SIG-M5 treated with dmso at 0.1 percent for 504 hours (cell line): ENCODE results near the gene ZNF554.

Source experiments
- DNase-seq: peaks from one replicate; lab custom pipeline; 2025; ENCODE audit not compliant: unreplicated experiment; lab: John Stamatoyannopoulos, UW

Gene ZNF554

GRCh38 chr19:2824129-2824528, 4.5 kb downstream of the ZNF554 start:
- no peak for DNase-seq

GRCh38 chr19:2827022-2827421, 7.4 kb downstream of the ZNF554 start:
- no peak for DNase-seq

DNA sequence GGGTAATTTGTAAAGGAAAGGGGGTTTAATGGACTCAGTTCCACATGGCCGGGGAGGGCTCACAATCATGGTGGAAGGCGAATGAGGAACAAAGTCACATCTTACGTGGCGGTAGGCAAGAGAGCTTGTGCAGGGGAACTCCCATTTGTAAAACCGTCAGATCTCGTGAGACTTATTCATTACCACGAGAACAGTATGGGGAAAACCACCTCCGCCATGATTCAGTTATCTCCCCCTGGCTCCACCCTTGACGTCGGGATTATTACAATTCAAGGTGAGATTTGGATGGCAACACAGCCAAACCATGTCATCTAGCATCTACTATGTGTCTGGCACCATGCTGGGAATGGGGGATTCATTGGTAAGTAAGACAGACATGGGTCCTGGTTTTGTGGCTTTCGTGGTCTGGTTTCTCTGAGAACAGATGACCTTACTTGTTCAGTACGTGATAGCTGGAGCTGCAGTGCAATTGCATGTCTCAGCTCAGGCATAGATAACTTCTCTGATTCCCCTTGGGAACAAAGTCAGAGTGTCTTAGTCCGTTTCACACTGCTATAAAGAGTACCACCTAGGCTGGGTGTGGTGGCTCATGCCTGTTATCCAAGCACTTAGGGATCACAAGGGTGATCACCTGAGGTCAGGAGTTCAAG, 8.3 kb downstream of the ZNF554 start:
- no peak for DNase-seq

DNA sequence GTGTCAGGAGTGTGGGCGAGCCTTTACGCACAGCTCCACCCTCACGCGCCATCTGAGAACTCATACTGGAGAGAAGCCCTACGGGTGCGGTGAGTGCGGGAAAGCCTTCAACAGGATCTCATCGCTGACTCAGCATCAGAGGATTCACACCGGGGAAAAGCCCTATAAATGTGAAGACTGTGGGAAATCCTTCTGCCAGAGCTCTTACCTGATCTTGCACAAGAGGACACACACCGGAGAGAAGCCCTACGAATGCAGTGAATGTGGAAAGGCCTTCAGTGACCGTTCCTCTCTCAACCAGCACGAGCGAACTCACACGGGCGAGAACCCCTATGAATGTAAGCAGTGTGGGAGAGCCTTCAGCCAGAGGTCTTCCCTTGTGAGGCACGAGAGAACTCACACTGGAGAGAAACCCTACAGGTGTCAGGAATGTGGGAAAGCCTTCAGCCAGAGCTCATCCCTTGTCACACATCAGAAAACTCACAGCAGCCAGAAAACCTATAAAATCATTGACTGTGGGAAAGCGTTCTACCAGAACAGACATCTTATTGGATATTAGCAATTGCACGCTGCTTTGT, 14.7 kb downstream of the ZNF554 start:
- no peak for DNase-seq

- no peak for DNase-seq
Measured at GRCh38 chr19:2837430-2837829, 17.8 kb downstream of the ZNF554 start.

GRCh38 chr19:2840794-2841791, 21.4 kb downstream of the ZNF554 start, which contains the start of gene ZNF555:
TSS of gene ZNF555 (plus strand) at chr19:2841475. CDS start at chr19:2841573, 98 bp downstream.
- DNase-seq, result peak; percentile 97

DNA sequence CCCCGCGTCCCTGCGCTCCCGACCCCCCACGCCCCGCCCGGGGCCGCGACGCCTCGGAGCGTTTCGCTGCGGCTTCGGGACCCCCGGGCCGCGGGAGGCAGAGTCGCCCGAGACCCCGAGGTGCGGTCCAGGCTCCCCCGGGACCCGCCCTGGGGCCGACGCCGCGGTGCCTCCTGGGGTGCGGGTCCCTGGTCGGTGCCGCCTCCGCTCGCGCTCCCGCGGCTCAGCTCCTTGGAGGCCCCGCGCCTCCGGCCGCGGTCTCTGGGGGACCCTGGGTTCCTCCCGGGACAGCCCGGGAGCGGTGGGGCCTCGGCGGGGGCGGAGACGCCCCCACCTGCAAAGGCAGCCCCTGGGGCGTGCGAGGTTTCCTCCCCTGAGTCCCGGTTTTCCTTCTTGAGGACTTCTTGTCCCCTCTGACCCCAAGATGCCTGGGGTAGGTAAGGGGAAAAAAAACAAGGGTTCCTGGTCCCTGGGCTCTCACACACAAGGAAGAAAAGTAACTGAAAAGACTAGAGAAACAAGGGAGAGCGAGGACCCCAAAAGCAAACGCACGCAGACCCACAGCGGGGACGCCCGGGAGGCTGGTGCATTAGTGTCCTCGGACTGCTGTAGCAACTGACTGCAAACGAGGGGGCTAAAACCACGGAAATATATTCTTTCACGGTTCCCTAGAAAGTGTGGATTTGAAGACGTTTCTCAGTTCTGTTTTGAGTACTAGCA, 22.3 kb downstream of the ZNF554 start:
- no peak for DNase-seq

DNA sequence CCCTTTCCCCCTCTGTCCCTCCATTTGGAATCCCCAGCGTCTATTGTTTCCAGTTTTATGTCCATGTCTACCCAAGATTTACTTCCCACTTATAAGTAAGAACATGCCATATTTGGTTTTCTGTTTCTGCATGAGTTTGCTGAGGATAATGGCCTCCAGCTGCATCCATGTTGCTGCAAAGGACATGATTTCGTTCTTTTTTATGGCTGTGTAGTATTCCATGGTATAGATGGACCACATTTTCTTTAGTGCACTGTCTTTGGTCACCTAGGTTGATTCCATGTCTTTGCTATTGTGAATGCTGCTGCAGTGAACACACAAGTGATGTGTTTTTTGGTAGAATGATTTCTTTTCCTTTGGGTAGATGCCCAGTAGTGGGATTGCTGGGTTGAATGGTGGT, 25.4 kb downstream of the ZNF554 start:
- no peak for DNase-seq

- no peak for DNase-seq
Measured at GRCh38 chr19:2846180-2846894, 26.7 kb downstream of the ZNF554 start.

GRCh38 chr19:2847507-2847906, 27.8 kb downstream of the ZNF554 start:
- DNase-seq, result no peak

DNA sequence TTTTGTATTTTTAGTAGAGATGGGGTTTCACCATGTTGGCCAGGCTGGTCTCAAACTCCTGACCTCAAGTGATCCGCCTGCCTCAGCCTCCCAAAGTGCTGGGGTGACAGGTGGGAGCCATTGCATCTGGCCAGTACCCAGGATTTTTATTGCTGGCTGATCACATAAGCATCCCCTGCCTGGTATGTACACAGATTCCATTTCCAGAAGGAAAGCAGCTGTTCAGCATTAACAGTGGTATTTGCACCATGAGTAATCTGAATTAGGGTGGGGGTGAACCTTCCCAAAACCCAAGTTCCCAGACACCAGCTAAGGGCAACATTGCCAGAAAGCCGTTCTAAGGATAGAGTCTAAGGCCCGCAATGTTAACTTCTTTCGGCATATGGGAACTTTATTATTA, 28.9 kb downstream of the ZNF554 start:
- DNase-seq, result no peak

- DNase-seq, result no peak
Measured at GRCh38 chr19:2850256-2850925, 30.7 kb downstream of the ZNF554 start.

DNA sequence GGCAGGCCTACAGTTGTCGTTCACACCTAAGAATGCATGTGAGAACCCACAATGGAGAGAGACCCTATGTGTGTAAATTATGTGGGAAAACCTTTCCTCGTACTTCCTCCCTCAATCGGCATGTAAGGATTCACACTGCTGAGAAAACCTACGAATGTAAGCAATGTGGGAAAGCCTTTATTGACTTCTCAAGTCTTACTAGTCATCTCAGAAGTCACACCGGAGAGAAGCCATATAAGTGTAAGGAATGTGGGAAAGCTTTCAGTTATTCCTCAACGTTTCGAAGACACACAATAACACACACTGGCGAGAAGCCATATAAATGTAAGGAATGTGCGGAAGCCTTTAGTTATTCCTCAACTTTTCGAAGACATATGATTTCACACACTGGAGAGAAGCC, 32.9 kb downstream of the ZNF554 start:
- no peak for DNase-seq

GRCh38 chr19:2853015-2853606, 33.4 kb downstream of the ZNF554 start:
- DNase-seq, result no peak

GRCh38 chr19:2854849-2855248, 35.2 kb downstream of the ZNF554 start:
- no peak for DNase-seq

GRCh38 chr19:2856457-2857050, 36.9 kb downstream of the ZNF554 start:
- no peak for DNase-seq

DNA sequence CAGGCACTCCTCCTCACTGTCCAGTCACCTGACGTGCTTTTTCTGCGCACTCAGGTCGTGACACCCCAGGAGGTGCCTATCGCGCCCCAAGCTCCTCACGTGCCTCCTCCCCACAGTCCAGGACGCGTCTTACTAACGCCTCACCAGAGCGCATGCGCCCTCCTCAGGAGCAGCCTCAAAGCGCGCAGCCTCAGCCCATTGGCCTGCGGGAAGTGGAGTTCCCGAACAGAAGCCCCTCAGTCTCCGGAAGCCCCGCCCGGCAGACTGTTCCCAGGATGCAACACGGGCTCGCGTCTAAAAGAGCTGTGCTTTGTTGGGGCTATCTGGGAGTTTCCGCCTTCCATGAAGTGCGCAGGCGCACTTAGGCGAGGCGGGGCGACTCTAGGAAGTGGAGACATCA, 39.2 kb downstream of the ZNF554 start:
- no peak for DNase-seq

GRCh38 chr19:2863816-2864215, 44.1 kb downstream of the ZNF554 start:
- no peak for DNase-seq
